Caco-2 (cell line): ENCODE measurements around the gene NKAIN1. TPM values are rescaled to one million over a fixed set of nuclear protein-coding genes. Genes with fewer than 3 reads are reported as not detected.

Source experiments
- BruUV-seq: library from RNA; stranded (reverse); fragments of 400-500 nt; replicated peaks from 2 replicates; lab custom pipeline; 2021; lab: Mats Ljungman, UMichigan
- CTCF ChIA-PET: fragments of 300-600 bp; sonication (Branson Sonifier 250); formaldehyde crosslinking; loops from one replicate; lab custom pipeline; 2022; ENCODE audit warnings: antibody characterized with exemption; lab: Charles Lee
- POLR2A ChIA-PET: fragments of 300-600 bp; sonication (Branson Sonifier 250); formaldehyde crosslinking; loops from one replicate; lab custom pipeline; 2022; ENCODE audit warnings: antibody characterized with exemption; lab: Charles Lee
- DNase-seq, 2 experiments: peaks; one replicate each; pipeline versions ENCODE4 v3.0.0 to v3.0.0-alpha.2; 2020 to 2022
- H3K27me3 ChIP-seq: replicated peaks from 2 replicates; pipeline ENCODE4 v1.6.0; 2011; ENCODE audit warnings: low read length; ENCODE audit not compliant: control insufficient read depth, insufficient read depth
- H3K36me3 ChIP-seq: 2 replicates; pipeline ENCODE4 v1.5.1; 2011; ENCODE audit warnings: low read length; ENCODE audit not compliant: control insufficient read depth, insufficient read depth
- H3K4me1 ChIP-seq: fragments of 250-450 bp; sonication (Bioruptor Pico); 2 replicates; pipeline ENCODE4 v1.5.1; 2020; ENCODE audit warnings: mild to moderate bottlenecking
- H3K4me3 ChIP-seq: 2 replicates; pipeline ENCODE4 v1.5.1; 2011; ENCODE audit warnings: low read depth, mild to moderate bottlenecking, control low read depth, low read length
- H3K9me3 ChIP-seq: fragments of 250-450 bp; sonication (Bioruptor Pico); 2 replicates; pipeline ENCODE4 v1.5.1; 2020; ENCODE audit warnings: mild to moderate bottlenecking, moderate library complexity
- H3K27ac Mint-ChIP-seq: one replicate; pipeline ENCODE4 v1.8.0; 2022; ENCODE audit warnings: mixed read lengths; ENCODE audit not compliant: unreplicated experiment
- H3K27me3 Mint-ChIP-seq: one replicate; pipeline ENCODE4 v1.8.0; 2022; ENCODE audit warnings: mixed read lengths; ENCODE audit not compliant: insufficient read depth, unreplicated experiment
- H3K36me3 Mint-ChIP-seq: one replicate; pipeline ENCODE4 v1.8.0; 2022; ENCODE audit warnings: mild to moderate bottlenecking, mixed read lengths; ENCODE audit not compliant: insufficient read depth, unreplicated experiment
- H3K4me1 Mint-ChIP-seq: one replicate; pipeline ENCODE4 v1.8.0; 2022; ENCODE audit warnings: low read depth, mixed read lengths; ENCODE audit not compliant: unreplicated experiment
- H3K4me3 Mint-ChIP-seq: one replicate; pipeline ENCODE4 v1.8.0; 2022; ENCODE audit warnings: mild to moderate bottlenecking, moderate library complexity, mixed read lengths; ENCODE audit not compliant: unreplicated experiment
- H3K9me3 Mint-ChIP-seq: one replicate; pipeline ENCODE4 v1.8.0; 2022; ENCODE audit warnings: mixed read lengths; ENCODE audit not compliant: unreplicated experiment
- CTCF ChIP-seq, 2 experiments: fragments of 200-600 bp in 1 of 2; IDR thresholded peaks; 1 replicate in 1 of 2; 2 replicates in 1 of 2; pipeline versions ENCODE4 v1.5.1 to v1.8.0; 2011 to 2022; ENCODE audit warnings: antibody characterized with exemption in 1 of 2, control low read depth in 1 of 2, inconsistent platforms in 1 of 2, low read depth in 1 of 2, low read length in 1 of 2, mild to moderate bottlenecking in 1 of 2, moderate library complexity in 1 of 2; ENCODE audit not compliant: insufficient read depth in 1 of 2, severe bottlenecking in 1 of 2, unreplicated experiment in 1 of 2
- intact Hi-C: fragments of 100-400 bp; cut with micrococcal nuclease; formaldehyde crosslinking; loops from one replicate; pipeline ENCODE4 v1.10.0; 2022; ENCODE audit not compliant: unreplicated experiment
- total RNA-seq: library from RNA; stranded (reverse); gene quantifications from 2 replicates; pipeline ENCODE4 v1.2.3, GENCODE V29; 2022

NKAIN1 gene
- total RNA-seq, 1 experiment from 2014 or later, result not detected

- Mint-ChIP-seq H3K4me3 (no peak overlapping the region), H3K36me3 (peaks cover 4% of the 10 kb centered on the region), H3K9me3 (no peaks in the 10 kb centered on the region), H3K27me3 (peaks cover 9% of the 10 kb centered on the region), H3K27ac (no peak overlapping the region), H3K4me1 (peaks cover 7% of the 10 kb centered on the region)
- H3K27me3 ChIP-seq, result no peaks in the 10 kb centered on the region
- no peaks in the 10 kb centered on the region for H3K4me1 ChIP-seq
- intact Hi-C loops, result no loop called here
- no TSS peak for BruUV-seq
- no peak overlapping the region for H3K4me3 ChIP-seq
- H3K36me3 ChIP-seq, result no peaks in the 10 kb centered on the region
- DNase-seq, result no peak
- no peaks in the 10 kb centered on the region for H3K9me3 ChIP-seq
- ChIA-PET POLR2A (no interaction called here), CTCF (no interaction called here)
- no peak for TF ChIP-seq CTCF (IDR thresholded peaks at IDR 0.05; ENCODE audit: insufficient read depth in 1 of 2, low read depth in 1 of 2, low read length in 1 of 2, severe bottlenecking in 1 of 2, unreplicated experiment in 1 of 2)
Measured at GRCh38 chr1:31244326-31244725, 4.6 kb upstream of the NKAIN1 start.

- Mint-ChIP-seq H3K4me1 (peaks cover 11% of the 10 kb centered on the region), H3K4me3 (no peak overlapping the region), H3K27ac (no peak overlapping the region), H3K27me3 (peaks cover 11% of the 10 kb centered on the region), H3K36me3 (peaks cover 4% of the 10 kb centered on the region), H3K9me3 (no peaks in the 10 kb centered on the region)
- Histone ChIP-seq H3K9me3 (no peaks in the 10 kb centered on the region), H3K27me3 (no peaks in the 10 kb centered on the region), H3K36me3 (no peaks in the 10 kb centered on the region), H3K4me1 (no peaks in the 10 kb centered on the region), H3K4me3 (no peak overlapping the region)
- no TSS peak for BruUV-seq
- ChIA-PET CTCF (no interaction called here), POLR2A (interaction anchor here (0.6 kb wide), 1 partner anchor 46 kb away, joined by 3 read pairs; no protein-coding TSS in a partner anchor)
- DNase-seq, result no peak
- TF ChIP-seq CTCF (IDR thresholded peaks at IDR 0.05; ENCODE audit: insufficient read depth in 1 of 2, low read depth in 1 of 2, low read length in 1 of 2, severe bottlenecking in 1 of 2, unreplicated experiment in 1 of 2), result no peak
- intact Hi-C loops, result no loop called here
Measured at GRCh38 chr1:31243501-31244286, 4.0 kb upstream of the NKAIN1 start.

- POLR2A ChIA-PET, result no interaction called here
- no TSS peak for BruUV-seq
Measured at GRCh38 chr1:31241321-31241720, 1.6 kb upstream of the NKAIN1 start.

More at GRCh38 chr1:31241321-31241720, 1.6 kb upstream of the NKAIN1 start:
- no peaks in the 10 kb centered on the region for H3K4me1 ChIP-seq
- H3K9me3 ChIP-seq, result no peaks in the 10 kb centered on the region
- Mint-ChIP-seq H3K27me3 (peaks cover 12% of the 10 kb centered on the region), H3K27ac (no peak overlapping the region), H3K36me3 (peaks cover 4% of the 10 kb centered on the region), H3K9me3 (no peaks in the 10 kb centered on the region), H3K4me1 (peaks cover 13% of the 10 kb centered on the region), H3K4me3 (no peak overlapping the region)
- no peaks in the 10 kb centered on the region for H3K36me3 ChIP-seq
- H3K27me3 ChIP-seq, result no peaks in the 10 kb centered on the region
- no peak overlapping the region for H3K4me3 ChIP-seq
- no peak for TF ChIP-seq CTCF (IDR thresholded peaks at IDR 0.05; ENCODE audit: insufficient read depth in 1 of 2, low read depth in 1 of 2, low read length in 1 of 2, severe bottlenecking in 1 of 2, unreplicated experiment in 1 of 2)
- CTCF ChIA-PET, result no interaction called here
- intact Hi-C loops, result no loop called here
- no peak for DNase-seq
